ENCODE measurements around the gene PTH1R. TPM values are rescaled to one million over a fixed set of nuclear protein-coding genes. Genes with fewer than 3 reads are reported as not detected.

PTH1R gene
- total RNA-seq, 1 experiment from 2014 or later = 1.0 TPM

- no peak overlapping the region for H3K4me2 ChIP-seq (ENCODE audit: insufficient read depth, insufficient read length, low read length)
- H3K27me3 ChIP-seq (ENCODE audit: insufficient read depth, low read length) = no peaks in the 10 kb centered on the region; the same call in 1 of the 2 replicates
- H4K91ac ChIP-seq (ENCODE audit: insufficient read length, low read depth, low read length) = no peak overlapping the region
- no peaks in the 10 kb centered on the region for H4K20me1 ChIP-seq (ENCODE audit: control insufficient read depth, insufficient read depth, insufficient read length)
- Mint-ChIP-seq H3K27ac (peak overlapping the region in 1 of 3 experiments; percentile 90; a peak in 2 of 7 replicates), H3K4me3 (no peak overlapping the region), H3K9me3 (no peaks in the 10 kb centered on the region), H3K4me1 (no peaks in the 10 kb centered on the region), H3K36me3 (ENCODE audit: insufficient read depth in 1 of 3, low read depth in 3 of 3) (no peaks in the 10 kb centered on the region), H3K27me3 (ENCODE audit: low read depth) (peaks cover 1% of the 10 kb centered on the region; the same call in 1 of the 2 replicates)
- no peak overlapping the region for H2AFZ ChIP-seq (ENCODE audit: low read length)
- H2BK20ac ChIP-seq (ENCODE audit: low read depth, low read length, poor library complexity, severe bottlenecking) = no peak overlapping the region
- no peak overlapping the region for H2BK15ac ChIP-seq (ENCODE audit: low read depth, low read length)
- H3K79me1 ChIP-seq (ENCODE audit: insufficient read depth, low read depth, low read length, poor library complexity, severe bottlenecking) = no peaks in the 10 kb centered on the region
- no peak for TF ChIP-seq CTCF (conservative IDR thresholded peaks at IDR 0.05)
- H3K18ac ChIP-seq (ENCODE audit: insufficient read length, low read depth, low read length) = no peak overlapping the region
- no peaks in the 10 kb centered on the region for H3K9me3 ChIP-seq (ENCODE audit: control insufficient read depth, low read depth, low read length)
- no peak overlapping the region for H3K56ac ChIP-seq (ENCODE audit: insufficient read length, low read depth, low read length)
- DNase-seq = no peak
- H4K5ac ChIP-seq (ENCODE audit: insufficient read length, low read depth, low read length) = no peak overlapping the region
- no peak overlapping the region for H2BK120ac ChIP-seq (ENCODE audit: low read depth, low read length, poor library complexity, severe bottlenecking)
- H3K79me2 ChIP-seq (ENCODE audit: insufficient read depth, low read length) = no peaks in the 10 kb centered on the region
- H3T11ph ChIP-seq (ENCODE audit: low read length) = no peak overlapping the region
- no peak overlapping the region for H3K23ac ChIP-seq (ENCODE audit: insufficient read length, low read depth, low read length)
- H3K4me1 ChIP-seq (ENCODE audit: insufficient read depth, low read length) = no peaks in the 10 kb centered on the region
- no peak overlapping the region for H3K27ac ChIP-seq (ENCODE audit: insufficient read length, low read depth, low read length)
- WGBS (ENCODE audit: extremely low coverage, insufficient read length, low lambda C conversion rate) = no CpG with 5 or more reads among the region's 17 CpGs
- no peak overlapping the region for H2AK5ac ChIP-seq (ENCODE audit: insufficient read length, low read length)
- H3K14ac ChIP-seq (ENCODE audit: insufficient read depth, low read length) = no peak overlapping the region; the same call in 1 of the 2 replicates
- H3K9ac ChIP-seq (ENCODE audit: extremely low read depth, insufficient read length, low read length) = no peak overlapping the region
- no peak overlapping the region for H2BK5ac ChIP-seq (ENCODE audit: insufficient read length, low read length)
- H3K4ac ChIP-seq (ENCODE audit: low read depth, low read length) = no peak overlapping the region
- no peak overlapping the region for H2BK12ac ChIP-seq (ENCODE audit: insufficient read length, low read depth, low read length)
- no peaks in the 10 kb centered on the region for H3K23me2 ChIP-seq (ENCODE audit: insufficient read length, low read depth, low read length, poor library complexity, severe bottlenecking)
- H4K8ac ChIP-seq (replicated peaks; ENCODE audit: insufficient read length, low read depth, low read length) = no peak overlapping the region
Measured at GRCh38 chr3:46901591-46902187, 24.2 kb downstream of the PTH1R start.

Measured in H9 (cell line).